ENCODE results near the gene PLS1. TPM values are rescaled to one million over a fixed set of nuclear protein-coding genes. Genes with fewer than 3 reads are reported as not detected.

The PLS1 gene
- total RNA-seq, 1 donor from 2014 or later = 22.5 TPM

DNA sequence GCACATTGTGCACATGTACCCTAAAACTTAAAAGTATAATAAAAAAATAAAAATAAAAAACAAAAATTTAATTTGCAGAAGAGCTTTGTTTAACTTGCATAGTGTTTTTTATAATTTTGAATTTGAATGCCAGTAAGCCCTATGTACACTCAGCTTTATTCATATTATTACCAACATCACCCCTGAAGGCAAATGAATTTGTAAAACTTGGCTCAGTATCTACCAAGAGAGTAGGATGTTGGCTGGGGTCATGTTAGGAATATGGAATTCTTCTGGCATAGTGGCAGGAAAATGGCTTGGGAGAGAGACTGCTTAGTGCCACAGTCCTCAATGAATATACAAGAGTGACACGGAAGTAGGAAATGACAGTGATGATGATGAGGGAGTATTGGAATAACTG lies 158.3 kb downstream of the PLS1 start:
- Mint-ChIP-seq H3K27ac (no peak overlapping the region), H3K4me3 (no peak overlapping the region), H3K36me3 (peaks cover 36% of the 10 kb centered on the region), H3K27me3 (ENCODE audit: insufficient read depth, low read depth) (no peaks in the 10 kb centered on the region), H3K4me1 (no peaks in the 10 kb centered on the region), H3K9me3 (peaks cover 7% of the 10 kb centered on the region)
- H3K9me3 ChIP-seq (ENCODE audit: low read depth) = peaks cover 8% of the 10 kb centered on the region
- no peaks in the 10 kb centered on the region for H3F3A ChIP-seq (ENCODE audit: low read depth)
- no peaks in the 10 kb centered on the region for H3K27me3 ChIP-seq
- H3K36me3 ChIP-seq = peaks cover 2% of the 10 kb centered on the region
- H3K4me3 ChIP-seq = no peak overlapping the region
- H3K4me2 ChIP-seq = no peak overlapping the region
- H3K9ac ChIP-seq = no peak overlapping the region
- no peak overlapping the region for H3K27ac ChIP-seq
- no peak overlapping the region for H2AFZ ChIP-seq (replicated peaks)
- TF ChIP-seq EZH2phosphoT487 (IDR thresholded peaks at IDR 0.05) (no peak), EZH2 (IDR thresholded peaks at IDR 0.05) (no peak)
- TF ChIP-seq, protein P1, sequence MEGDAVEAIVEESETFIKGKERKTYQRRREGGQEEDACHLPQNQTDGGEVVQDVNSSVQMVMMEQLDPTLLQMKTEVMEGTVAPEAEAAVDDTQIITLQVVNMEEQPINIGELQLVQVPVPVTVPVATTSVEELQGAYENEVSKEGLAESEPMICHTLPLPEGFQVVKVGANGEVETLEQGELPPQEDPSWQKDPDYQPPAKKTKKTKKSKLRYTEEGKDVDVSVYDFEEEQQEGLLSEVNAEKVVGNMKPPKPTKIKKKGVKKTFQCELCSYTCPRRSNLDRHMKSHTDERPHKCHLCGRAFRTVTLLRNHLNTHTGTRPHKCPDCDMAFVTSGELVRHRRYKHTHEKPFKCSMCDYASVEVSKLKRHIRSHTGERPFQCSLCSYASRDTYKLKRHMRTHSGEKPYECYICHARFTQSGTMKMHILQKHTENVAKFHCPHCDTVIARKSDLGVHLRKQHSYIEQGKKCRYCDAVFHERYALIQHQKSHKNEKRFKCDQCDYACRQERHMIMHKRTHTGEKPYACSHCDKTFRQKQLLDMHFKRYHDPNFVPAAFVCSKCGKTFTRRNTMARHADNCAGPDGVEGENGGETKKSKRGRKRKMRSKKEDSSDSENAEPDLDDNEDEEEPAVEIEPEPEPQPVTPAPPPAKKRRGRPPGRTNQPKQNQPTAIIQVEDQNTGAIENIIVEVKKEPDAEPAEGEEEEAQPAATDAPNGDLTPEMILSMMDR (IDR thresholded peaks at IDR 0.05) = no peak
- no peak for DNase-seq (ENCODE audit: low spot score)
- peaks cover 8% of the 10 kb centered on the region for H3K79me2 ChIP-seq (ENCODE audit: low read depth)
- H4K20me1 ChIP-seq (ENCODE audit: low read depth) = no peaks in the 10 kb centered on the region
- H3K4me1 ChIP-seq = no peaks in the 10 kb centered on the region

Small RNA genes lying within 50 kb of the gene (small RNA-seq; reads per million reads assigned to genes)
- not detected for gene RNA5SP143

Other genes with a start within 250 kb of the PLS1 start
- gene XRN1, start 148.4 kb upstream of the PLS1 start, total RNA-seq (ENCODE audit: low replicate concordance) = 23.0 and 40.1 TPM in 2 replicates
- 21.9 and 48.4 TPM in 2 replicates for gene ATR, start 17.7 kb upstream of the PLS1 start, total RNA-seq (ENCODE audit: low replicate concordance)
- 36.4 and 45.1 TPM in 2 replicates for gene TRPC1, start 127.6 kb downstream of the PLS1 start, total RNA-seq (ENCODE audit: low replicate concordance)

Measured in neural progenitor cell (in vitro differentiated cells).